Stimulated activated CD4-positive, alpha-beta T cell treated with anti-CD3 and anti-CD28 coated beads, TNF-alpha, amount 100 ng/mL, for 24 hours (primary cell): ENCODE measurements around the gene C9orf153.
A peak's percentile ranks its signal among the peaks of the same experiment; 100 is the strongest.
"Not testable (repeated sequence)": the region's sequence is repeated elsewhere in the genome, so short reads cannot be mapped to it uniquely, and the experiment has no call there.

Experiments
- DNase-seq, 3 experiments: peaks; one replicate each; pipeline ENCODE4 v3.0.0-alpha.2; 2020; ENCODE audit warnings: low read depth in 3 of 3

The C9orf153 gene

DNA sequence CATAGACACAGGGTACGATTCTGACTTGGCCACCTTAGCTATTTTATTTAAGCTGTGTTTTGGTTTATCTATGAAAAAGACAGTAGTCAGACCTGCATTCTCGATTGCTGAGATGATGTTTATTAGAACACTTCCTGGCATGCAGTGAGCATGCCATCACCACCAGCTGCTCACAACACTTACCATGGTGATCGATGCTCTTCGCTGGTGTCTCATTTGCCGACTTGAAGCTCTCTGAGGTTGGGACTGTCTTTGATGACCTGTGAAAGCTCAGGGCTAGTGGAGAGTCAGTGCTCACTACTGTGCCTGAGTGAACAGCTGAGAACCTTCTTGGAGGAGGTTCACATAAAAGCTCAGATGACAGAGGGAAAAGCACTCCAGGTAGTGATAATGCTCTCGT, 4.4 kb upstream of the C9orf153 start:
- DNase-seq = no peak

GRCh38 chr9:86262492-86262891, 3.0 kb upstream of the C9orf153 start:
- DNase-seq = no peak

GRCh38 chr9:86257391-86257790, 2.1 kb downstream of the C9orf153 start:
- no peak for DNase-seq

DNA sequence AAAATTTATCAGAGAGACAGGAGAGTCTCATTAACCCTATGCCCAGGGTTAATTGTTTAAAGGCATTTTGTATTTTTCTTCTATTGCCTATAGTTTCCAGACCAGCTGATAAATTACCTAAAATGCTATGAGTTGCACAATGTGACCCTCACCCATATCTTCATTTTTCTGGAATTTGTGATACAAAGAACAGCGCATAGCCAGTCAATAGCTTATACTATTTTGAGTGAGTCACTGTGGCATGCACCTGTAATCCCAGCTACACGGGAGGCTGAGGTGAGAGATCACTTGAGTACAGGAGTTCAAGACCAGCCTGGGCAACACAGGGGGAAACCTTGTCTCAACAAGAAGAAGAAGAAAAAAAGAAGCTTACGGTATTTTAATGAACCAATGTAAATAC, 2.8 kb downstream of the C9orf153 start:
- DNase-seq = no peak

GRCh38 chr9:86253577-86253976, 5.9 kb downstream of the C9orf153 start:
- DNase-seq = no peak

- no peak for DNase-seq
Observed at GRCh38 chr9:86252870-86253269, 6.6 kb downstream of the C9orf153 start.

GRCh38 chr9:86250123-86250522, 9.3 kb downstream of the C9orf153 start:
- no peak for DNase-seq

GRCh38 chr9:86248746-86249145, 10.7 kb downstream of the C9orf153 start:
- DNase-seq = no peak

DNA sequence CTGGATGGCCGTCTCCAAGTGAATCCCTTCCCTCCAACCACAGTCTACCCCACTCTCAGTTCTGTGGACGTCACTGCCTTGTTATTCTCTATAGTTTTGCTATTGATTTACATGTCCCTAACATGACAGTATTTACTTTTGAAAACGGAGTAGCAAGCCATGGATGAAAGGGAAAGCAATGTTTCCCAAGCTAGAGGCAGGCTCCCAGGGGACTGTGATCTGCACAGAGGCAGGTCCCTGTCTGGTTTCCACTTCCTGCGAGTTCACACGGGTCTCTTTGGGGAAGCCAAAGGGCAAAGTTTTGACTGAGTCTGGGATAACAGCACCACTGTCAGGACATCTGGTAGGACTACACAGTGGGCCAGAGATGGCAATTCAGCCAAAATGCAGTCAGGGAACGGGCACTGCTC, 12.7 kb downstream of the C9orf153 start:
- DNase-seq = no peak

DNA sequence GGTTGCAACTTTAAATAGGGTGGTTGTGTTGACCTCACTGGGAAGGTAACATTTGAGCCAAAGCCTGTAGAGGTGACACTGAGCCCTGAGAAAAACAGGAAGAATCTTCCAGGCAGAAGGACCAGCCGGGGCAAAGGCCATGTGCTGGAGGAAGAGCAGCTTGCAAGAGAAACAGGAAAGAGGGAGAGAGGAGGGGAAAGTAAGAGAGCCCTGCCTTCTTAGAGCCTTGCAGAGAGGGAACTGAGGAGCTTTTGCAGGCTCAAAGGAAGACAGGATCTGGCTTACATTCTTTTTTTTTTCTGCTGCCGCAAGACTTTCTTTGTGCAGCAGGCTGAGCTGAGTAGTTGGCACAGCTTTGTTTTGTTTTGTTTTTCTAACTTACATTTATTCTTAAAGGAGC, 17.4 kb downstream of the C9orf153 start:
- no peak for DNase-seq

GRCh38 chr9:86241216-86241615, 18.2 kb downstream of the C9orf153 start:
- peak in 1 of 3 experiments; percentile 13 for DNase-seq

DNA sequence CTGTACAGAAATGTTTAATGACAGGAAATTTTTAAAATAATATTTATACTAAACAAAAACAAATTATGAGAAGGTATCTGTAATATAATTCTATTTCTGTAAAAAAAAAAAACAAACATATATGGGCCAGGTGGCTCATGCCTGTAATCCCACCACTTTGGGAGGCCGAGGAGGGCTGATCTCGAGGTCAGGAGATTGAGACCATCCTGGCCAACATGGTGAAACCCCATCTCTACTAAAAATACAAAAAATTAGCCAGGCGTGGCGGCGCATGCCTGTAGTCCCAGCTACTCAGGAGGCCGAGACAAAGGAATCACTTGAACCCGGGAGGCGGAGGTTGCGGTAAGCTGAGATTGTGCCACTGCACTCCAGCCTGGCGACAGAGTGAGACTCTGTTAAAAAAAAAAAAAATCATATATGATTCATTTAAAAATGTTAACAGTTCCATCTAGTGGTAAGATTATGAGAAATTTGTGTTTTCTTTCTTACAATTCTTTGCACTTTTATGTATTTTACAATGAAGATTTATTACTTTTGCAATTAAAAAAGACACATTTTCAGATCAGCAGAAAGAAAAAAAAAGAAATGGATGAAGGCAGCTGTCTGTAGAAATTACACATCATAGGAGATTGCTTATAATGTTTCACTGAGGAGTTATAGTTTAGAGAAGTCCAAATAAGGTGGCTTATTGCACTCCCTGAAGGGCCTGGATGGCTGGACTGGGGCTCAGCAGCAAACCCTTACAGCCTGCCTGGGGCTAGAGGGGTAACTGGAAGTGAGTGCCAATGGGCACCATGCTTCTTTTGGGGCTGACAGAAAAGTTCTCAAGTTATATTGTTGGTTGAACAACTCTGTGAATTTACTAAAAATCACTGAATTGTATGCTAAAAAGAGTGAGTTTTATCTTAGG, 20.3 kb downstream of the C9orf153 start:
- no peak for DNase-seq

DNA sequence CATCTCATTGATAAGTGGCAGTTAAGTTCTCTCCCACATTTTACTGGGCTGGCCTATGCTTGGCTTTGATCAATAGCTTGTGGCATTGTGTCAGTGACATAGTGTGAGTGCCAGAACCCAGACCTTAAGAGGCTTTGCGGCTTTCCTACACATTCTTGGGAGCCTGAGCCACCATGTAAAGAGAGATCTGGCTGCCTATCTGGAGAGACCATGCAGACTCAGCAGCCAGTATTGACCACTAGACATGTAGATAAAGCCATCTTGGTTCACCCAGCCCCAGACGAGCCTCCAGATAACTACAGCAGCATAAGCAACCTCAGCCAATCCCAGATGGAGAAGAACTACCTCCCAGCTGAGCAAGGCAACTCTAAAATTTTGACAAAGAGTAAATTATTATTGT, 28.6 kb downstream of the C9orf153 start:
- DNase-seq = no peak

- no peak for DNase-seq
Observed at GRCh38 chr9:86222667-86223066, 36.8 kb downstream of the C9orf153 start.

DNA sequence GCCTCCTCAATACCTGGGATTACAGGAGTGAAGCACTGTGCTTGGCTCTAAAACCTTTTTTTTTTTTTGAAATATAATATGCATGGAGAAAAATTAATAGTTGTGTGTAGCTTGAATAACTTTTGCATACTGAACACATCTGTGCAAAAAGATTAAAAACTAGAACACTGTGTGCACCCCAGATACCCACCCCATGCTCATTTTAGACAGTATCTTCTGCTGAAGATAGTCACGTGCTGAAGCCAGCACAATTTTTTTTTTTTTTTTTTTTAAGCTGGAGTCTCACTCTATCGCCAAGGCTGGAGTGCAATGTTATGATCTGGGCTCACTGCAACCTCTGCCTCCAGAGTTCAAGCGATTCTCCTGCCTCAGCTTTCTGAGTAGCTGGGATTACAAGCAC, 39.9 kb downstream of the C9orf153 start:
- no peak for DNase-seq

GRCh38 chr9:86217076-86217755, 42.2 kb downstream of the C9orf153 start:
- no peak for DNase-seq

DNA sequence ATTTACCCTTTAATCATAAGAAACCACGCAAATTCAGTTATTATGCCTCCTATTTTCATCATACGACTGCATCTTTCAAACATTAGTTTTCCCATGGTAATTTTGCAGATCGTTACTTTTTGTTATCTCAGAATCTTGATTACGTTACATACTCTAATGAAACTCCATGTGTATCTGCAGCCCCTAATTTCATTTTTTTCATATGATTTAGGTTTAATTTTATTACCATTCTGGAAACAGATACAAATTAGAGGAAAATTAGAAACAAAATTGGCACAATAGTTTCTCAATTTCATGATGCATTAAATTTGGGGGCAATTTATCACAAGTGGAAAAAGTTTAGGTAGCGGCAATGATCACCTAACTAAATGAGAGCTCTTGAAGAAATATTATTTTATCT, 52.3 kb downstream of the C9orf153 start:
- DNase-seq = no peak

GRCh38 chr9:86202338-86202882, 57.0 kb downstream of the C9orf153 start:
- DNase-seq = peak in 1 of 3 experiments; percentile 7

DNA sequence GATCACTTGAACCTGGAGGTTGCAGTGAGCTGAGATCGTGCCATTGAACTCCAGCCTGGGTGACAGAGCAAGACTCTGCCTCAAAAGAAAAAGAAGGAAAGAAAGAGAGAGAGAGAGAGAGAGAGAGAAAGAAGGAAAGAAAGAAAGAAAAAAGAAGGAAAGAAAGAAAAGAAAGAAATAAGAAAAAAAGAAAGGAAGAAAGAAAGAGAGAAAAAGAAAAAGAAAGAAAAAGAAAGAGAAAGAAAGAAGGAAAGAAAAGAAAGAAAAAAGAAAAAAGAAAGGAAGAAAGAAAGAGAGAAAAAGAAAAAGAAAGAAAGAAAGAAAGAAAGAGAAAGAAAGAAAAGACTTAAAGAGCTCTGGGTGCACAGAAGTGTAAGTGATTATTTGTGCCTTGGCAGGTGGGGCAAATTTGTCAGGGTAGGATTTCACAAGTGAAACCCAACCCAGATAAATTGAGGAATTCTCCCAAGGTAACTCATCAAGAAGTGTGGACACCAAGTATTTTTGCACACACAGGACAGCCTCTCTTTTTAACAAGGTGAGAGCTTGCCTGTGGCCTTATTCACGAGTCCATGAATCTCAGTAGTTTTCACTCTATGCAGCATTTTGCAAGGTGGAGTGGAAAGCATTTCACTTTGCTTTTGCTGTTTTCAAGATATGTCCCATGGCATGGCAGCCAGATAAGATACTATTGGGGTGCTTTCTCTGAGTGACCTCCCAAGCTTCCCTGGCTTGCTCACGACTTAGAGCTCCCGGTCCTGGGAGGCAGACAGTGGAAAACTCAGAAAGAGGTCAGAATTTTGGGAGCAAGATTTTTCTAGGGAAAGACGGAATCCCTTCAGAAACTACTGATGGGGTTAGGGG, 57.8 kb downstream of the C9orf153 start:
- no peak for DNase-seq

- no peak for DNase-seq
Observed at GRCh38 chr9:86200599-86201162, 58.8 kb downstream of the C9orf153 start.

DNA sequence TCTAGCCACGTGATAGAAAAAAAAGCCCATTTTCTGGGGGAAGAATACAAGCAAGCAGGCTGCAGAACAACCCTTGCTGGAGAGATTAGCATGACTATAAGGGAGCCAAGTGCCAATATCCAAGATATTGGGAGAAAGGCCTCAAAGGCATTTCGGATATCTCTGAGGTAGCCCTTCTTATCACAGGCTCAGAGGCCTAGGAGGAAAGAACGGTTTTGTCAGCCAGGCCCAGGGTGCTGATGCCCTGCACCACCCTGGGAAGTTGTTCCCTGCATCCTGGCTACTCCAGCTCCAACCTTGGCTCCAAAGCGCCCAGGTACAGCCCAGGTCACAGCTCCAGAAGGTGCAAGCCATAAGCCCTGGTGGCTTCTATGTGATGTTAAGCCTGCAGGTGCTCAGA, 66.4 kb downstream of the C9orf153 start:
- DNase-seq = no peak

DNA sequence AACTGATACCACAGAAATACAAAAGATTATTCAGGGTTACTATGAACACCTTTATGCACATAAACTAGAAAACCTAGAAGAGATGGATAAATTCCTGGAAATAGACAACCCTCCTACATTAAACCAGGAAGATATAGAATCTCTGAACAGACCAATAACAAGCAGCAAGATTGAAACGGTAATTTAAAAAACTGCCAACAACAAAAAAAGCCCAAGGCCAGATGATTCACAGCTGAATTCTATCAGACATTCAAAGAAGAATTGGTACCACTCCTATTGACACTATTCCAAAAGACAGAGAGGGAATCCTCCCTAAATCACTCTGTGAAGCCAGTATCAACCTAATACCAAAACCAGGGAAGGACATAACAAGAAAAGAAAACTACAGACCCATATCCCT, 68.8 kb downstream of the C9orf153 start:
- not testable (repeated sequence) for DNase-seq
